DMS114 treated with DMSO at 0.1 percent for 48 hours (cell line): ENCODE results near the gene ATXN7L1.
"Not testable (repeated sequence)": the region's sequence is repeated elsewhere in the genome, so short reads cannot be mapped to it uniquely, and the experiment has no call there.

Experiments used
- DNase-seq: peaks from one replicate; lab custom pipeline; 2025; ENCODE audit not compliant: unreplicated experiment; lab: John Stamatoyannopoulos, UW

Gene ATXN7L1

DNA sequence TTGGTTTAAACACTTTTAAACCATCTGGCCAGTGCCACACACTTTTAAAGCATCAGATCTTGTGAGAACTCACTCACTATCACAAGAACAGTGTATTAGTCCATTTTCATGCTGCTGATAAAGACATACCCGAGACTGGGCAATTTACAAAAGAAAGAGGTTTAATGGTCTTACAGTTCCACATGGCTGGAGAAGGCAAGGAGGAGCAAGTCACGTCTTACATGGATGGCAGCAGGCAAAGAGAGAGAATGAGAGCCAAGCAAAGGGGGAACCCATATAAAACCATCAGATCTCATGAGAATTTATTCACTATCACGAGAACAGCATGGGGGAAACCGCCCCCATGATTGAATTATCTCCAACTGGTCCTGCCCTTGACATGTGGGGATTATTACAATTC lies 165.7 kb downstream of the ATXN7L1 start:
- DNase-seq = not testable (repeated sequence)

DNA sequence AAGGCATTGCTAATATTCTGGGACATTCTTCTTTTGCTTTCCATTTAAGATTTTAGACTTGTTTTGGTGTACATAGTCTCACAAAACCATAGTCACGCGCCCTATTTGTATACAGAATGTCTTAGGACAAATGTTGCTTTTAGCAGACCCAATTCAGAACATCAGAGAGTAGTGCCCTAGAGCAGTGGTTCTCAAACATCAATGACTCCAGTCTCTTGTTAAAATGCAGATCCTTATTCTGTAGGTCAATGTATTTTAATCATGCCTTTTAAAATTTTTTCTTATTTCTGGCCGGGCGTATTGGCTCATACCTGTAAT lies 167.7 kb downstream of the ATXN7L1 start:
- no peak for DNase-seq

DNA sequence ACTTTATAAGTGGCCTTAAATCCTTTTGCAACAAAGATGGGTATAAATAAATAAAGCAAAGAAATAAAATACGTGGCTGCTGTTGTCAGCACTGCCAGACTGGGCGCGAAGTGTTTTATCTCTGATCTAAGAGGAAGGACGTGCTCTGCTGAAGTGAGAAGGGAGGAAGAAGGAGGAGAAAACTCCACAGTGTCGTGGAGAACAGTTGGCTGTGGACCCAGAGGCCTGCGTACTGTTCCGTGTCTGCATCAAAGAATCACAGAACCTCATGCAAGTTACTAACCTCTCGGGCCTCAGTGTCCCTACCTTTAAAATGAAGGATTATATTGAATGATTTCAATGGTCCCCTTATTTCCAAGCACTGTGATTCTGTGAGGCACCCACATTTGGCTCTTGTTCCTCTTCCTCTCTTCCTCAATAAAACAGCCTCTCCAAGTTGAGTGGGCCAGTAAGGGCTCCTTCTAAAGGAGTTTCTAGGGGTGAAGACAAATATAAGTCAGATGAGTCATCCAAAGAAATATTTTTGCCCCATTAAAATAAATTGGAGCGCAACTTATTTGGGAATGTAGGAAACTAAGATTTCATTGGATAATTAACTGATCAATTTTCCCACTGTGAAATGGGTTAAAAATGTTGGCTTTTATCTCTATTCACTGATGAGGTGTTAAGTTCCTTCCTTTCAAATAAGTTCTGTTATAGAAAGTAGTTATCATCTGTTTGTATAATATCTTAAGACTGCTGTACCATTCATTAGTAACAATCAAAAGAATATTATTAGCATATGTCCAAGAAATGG lies 168.2 kb downstream of the ATXN7L1 start:
- DNase-seq = no peak

DNA sequence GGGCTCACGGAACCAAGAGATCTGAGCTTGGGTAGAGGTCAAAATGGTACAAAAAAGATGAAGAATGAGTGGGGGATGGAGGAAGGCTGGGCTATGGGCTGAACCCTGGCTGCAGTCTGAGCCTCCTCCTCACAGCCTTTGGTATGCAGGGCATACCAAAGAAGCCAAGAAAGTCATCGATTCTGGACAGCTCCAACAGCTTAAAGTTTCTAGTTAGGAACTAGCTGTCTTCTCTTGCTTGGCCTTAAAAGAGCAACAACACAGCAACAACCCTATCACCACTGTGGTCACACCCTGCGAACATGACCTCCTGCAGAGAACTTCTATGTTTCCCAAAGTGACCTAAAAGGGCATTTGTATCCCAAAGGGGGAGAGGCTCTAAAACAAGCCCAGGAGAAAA lies 169.0 kb downstream of the ATXN7L1 start:
- no peak for DNase-seq

DNA sequence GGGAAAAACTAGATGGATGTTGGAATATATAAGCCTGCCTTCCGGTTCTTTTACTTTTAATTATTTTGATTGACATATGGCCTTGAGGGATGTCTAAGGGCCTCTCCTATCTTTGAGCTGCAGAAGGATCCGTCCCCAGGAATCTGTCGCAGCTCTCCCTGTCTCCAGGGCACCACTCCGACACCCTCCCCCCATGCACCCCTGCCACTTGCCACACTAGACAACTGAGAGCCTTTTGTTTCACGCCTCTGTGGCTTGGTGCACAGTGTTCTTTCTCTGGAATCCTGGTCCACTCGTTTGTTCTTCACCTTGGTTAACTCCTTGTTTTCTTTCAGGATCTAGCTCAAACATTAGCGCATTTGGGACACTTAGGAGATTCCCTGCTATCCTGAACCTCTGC lies 171.0 kb downstream of the ATXN7L1 start:
- DNase-seq = no peak

DNA sequence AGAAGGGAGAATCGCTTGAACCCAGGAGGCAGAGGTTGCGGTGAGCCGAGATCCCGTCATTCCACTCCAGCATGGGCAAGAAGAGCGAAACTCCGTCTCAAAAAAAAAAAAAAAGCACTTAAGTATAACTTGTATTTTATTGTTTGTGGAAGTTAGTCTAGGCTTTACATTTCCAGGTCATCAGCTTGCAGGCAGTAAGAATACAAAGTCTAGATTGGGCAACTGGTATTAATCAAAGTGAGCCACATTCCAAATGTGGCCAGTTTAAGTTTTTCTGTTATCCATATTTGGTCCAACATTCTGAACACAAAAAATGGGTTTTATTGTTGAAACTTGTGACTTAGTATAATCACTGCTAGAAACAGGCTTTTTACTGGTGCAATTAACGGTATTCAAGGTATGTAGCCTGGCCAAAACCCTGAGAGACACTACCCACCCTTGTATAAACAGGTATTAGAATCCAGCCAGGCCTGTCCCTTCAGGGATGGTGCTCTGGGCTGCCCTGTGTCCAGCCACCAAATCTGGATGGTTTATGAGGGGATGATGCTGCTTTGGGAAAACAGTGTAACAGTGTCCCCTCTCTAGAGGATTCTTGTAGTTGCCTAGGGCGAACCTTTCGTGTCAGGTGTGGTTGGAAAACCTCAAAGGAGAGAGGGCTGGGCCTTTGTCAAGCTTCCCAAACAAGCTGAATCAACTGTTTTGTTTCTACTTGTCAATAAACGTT lies 173.0 kb downstream of the ATXN7L1 start:
- no peak for DNase-seq

DNA sequence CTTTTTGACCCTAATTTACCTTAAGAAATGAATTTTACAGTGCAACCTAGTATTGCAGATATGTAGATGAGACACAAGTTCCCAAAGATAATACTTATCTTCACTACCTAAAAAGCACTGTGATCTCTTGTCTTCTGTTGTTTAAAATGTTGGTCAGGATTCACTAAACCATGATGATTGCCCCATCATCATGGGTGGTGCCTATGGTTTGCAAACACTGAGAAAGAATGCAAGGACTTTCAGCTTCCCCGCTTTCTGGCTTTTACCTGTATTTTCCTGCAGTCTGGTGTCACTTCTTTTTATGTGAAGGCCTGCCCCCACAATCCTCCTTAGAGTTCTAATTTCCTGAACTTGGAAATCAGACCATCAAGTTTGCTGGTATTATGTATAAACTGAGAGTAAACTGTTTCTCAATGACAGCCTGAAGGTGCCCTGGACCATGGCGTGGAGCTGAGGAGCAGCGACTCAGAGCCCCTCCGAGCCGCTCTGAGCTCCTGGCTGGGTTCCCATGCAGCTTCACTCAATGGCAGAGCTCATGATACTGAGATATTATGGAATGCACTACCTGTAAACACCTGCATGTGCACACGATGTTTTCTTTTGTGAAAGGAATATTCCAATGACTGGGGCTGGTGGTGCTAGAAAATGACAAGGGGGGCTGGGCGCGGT lies 176.7 kb downstream of the ATXN7L1 start:
- no peak for DNase-seq

DNA sequence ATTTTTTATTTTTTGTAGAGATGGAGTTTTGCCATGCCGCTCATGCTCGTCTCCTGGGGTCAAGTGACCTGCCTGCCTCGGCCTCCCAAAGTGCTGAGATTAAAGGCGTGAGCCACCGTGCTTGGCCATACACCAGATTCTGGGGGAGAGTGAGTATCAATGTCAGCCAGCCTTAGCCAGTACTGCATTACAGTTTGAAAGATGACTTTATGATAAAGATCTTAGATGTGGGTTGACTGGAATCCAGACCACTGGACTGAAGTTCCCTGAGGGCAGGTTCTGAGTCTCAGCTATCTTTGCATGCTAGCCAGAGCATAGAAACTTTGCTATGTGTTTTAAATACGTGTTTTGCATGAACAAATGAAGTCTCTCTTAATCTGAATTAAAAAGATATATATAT lies 177.9 kb downstream of the ATXN7L1 start:
- no peak for DNase-seq

DNA sequence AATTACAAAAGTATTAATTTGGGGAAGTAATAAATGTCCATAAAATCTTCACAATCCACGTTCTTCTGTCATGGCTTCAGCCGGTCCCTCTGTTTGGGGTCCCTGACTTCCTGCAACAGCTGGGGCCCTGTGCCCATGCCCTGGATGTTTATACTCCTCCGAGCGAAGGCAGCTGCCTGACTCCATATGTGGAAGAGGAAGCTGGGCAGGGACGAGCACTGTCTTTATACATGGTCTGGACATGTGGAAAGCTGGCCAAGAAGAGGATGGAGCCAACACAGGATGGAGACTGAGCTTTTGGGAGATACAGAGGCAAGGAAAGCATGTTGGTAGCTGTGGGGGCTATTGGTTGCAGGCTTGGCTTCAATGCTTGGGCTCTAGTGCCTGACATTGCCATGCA lies 178.6 kb downstream of the ATXN7L1 start:
- DNase-seq = no peak

DNA sequence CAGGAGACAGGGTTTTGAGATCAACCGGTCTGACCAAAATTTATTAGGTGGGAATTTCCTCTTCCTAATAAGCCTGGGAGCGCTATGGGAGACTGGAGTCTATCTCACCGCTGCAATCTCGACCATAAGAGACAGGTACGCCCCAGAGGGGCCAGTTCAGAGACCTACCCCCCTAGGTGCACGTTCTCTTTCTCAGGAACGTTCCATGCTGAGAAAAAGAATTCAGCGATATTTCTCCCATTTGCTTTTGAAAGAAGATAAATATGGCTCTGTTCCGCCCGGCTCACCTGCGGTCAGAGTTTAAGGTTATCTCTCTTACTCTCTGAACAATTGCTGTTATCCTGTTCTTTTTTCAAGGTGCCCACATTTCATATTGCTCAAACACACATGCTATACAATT lies 179.2 kb downstream of the ATXN7L1 start:
- DNase-seq = not testable (repeated sequence)

DNA sequence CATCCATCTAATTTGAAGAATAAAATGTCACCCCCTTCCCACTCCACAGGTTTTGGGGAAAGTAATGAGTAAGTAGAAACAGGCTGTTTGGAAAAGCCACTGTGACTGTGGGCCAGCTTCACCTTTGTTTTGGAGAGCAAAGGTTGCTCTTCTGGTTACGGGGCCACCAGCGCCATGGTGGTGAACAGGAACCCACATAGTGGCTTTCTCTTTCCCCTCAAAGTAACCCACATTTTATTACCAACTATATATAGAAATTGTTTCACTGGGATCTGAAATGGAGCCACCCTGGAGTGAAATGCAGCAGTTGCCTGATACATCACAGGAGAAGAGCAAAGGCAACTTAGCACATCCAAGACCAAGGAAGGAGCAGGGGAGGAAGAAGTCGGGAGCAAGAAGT lies 182.8 kb downstream of the ATXN7L1 start:
- DNase-seq = no peak

DNA sequence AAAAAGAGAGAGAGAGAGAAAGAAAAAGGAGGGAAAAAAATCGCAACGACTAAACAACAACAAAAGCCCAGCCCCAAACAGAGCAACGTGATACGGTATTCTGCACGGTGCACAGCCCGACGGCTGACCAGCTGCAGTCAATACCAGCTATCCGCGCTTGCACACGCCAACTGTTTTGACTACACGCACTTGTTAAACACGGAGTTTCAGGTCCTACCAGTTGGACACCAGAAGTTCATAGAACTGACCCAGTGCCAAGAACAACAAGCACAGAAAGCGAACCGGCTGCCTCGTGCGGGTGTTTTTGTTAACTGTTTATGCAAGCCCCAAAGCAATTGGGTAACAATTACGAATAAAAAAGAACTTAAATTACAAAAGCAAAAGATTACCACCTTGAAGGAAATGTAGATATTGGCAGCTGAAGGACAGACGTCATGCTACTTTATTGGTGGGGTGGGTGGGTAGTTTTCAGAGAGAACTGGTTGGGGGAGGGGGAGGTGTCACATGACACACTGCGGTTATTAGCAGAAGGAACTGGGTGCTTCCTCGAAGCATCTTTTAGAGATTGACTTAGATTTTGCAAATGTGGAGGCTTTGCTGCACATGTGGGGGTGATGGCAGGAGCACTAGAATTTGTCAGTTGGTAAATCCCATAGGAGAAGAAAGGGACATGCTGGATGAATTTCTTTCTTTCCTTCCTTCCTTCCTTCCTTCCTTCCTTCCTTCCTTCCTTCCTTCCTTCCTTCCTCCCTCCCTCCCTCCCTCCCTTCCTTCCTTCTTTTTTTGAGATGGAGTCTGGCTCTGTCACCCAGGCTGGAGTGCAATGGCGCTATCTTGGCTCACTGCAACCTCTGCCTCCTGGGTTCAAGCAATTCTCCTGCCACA lies 184.5 kb downstream of the ATXN7L1 start:
- no peak for DNase-seq

DNA sequence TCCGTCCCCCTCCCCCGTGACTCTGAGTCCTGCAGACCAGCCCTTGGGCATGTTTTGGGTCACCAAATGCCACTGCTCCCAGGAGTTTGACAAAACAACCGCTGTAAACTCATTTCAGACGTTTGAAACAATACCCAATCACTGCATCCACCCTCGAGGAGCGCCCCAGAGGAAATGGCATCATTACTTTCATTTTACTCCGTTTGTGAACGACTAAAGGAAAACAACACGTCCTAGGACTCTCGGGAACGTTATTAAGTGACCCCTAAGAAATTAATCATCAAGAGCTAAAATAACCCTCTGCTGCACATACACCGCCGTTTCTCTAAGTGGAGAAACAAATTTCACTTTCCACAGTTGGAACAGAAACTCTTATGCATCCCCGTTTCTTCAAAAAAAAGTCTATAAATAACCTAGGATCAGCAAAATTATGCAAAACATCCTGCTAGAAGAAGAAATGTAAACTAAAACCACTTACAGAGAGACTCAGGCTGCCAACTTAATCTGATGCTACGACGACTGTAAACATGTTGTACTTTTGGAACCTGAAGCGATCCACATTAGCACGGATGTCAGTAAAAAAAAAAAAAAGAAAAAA lies 185.2 kb downstream of the ATXN7L1 start:
- DNase-seq = no peak

DNA sequence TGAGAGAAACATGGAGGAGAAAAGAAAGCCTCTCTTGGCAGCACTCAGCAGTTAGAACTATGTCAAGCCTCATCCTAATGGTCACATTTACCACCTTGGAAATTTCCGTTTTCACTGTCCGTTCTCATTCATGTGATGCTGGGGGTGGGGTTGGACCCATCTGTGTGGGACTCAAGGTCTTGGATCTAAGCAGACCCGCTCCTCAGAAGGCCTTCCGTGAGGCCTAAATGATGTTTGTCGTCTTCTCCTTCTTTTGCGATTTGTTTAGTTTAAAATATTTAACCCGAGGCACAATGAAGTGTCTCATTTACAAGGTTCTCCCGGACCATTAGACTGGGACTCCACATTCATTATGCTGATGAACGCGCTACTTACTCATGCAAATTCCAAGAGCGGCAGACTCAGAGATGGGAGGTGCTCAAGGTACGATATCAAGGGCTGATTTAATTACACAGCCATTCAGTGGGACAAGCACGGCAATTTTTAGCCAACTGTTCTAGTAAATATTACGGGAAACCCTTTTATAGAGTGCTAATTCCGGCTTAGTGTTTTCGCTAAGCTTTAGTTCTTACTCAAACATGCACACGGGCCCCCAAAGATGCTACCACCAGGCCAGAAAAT lies 186.0 kb downstream of the ATXN7L1 start:
- DNase-seq = no peak

DNA sequence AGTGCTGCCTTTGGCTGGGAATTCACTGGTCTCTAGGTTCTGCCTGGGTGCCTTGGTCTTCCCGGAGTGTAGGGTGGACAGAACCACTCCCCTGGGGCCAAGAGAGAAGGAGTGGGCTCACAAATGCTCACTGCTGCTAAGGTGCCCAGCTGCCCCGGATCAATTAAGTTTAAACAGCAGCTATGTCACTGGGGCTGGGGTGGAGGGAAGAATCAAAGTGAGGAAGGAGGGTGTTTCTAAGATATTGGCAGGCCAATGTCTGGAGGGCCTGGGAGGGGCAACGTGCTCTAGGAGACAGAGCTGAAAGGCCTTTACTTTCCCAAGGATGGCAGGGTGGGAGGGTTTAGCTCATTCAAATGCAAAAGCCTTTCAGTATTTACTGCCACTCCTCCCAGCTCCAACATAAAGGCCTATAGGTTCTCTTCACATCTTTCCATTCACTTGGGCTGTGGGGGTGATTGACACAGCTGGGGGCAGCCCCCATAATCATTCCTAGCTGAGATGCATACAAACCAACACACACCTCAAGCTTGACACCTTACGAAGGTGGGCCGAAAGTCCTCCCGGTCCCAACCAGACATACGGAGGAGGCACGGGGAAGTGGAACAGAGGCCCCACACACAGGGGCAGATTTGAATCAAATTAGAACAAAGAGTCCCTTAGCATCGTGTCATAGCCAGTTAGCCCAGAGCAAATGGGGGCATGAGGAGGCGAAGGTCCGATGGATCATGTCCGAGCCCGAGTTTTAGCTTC lies 187.2 kb downstream of the ATXN7L1 start:
- no peak for DNase-seq

DNA sequence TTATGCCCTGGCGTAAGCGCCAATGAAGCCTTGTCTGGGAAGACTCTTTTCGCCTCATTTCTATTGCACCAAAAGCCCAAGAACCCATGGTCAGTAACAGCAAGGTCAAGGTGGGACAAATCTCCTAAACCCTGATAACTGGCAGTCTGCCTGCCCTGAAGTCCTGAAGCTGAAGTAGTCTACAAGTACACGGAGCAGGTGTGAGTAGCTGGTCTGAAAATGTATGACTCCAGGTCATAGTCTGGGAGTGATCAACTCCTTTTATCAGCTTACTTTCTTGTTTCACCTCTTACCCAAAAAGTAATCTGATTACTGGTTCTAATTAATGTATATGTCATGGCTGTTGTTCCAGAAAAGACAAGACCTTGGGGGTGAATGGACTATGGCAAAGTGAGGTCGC lies 187.8 kb downstream of the ATXN7L1 start:
- DNase-seq = no peak

DNA sequence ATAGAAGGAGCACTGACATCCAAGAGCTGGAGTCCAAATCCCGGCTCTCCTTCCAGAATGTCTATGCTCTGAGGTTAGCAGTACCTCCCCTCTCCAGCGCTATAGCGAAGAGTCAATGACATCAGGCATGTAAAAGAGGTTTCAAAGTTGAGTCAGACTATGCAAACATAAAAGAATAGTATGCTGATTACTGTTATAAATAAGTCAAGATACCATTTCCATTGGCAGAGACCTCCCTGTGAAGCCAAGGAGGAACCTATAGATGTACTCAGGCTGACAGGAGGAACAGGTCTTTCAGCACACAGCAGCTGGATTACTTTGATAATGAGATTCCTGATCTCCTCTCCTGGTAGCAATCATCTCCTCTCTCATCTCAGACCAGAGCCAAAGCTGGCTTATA lies 191.2 kb downstream of the ATXN7L1 start:
- DNase-seq = no peak

DNA sequence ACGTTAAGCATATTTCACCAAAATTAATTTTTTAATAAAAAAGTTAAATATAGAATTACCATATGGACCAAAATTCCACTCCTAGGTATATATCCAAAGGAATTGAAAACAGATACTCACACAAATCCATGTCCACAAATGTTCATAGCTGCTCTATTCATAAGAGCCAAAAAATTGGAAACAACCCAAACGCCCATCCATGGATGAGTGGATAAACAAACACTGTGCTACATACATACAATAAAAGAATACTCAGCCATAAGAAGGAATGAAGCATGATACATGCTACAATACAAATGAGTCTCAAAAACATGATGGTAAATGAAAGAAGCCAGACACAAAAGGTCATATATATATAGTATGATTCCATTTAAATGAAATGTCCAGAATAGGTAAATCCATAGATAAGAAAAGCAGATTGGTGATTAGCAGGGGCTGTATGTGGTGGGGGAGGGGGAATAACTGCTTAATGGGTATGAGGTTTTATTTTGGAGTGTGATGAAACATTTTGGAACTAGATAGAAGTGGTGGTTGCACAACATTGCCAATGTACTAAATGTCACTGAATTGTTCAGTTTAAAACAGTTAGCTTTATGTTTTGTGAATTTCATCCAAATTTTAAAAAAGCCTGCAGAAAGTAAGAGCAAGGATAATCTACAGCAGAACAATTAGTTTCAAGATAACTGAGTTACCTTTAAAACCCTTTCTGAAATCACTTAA lies 193.9 kb downstream of the ATXN7L1 start:
- DNase-seq = no peak
